SK-N-SH (cell line): ENCODE data around the gene ARRDC2.

Experiments used
- CHD2 ChIP-seq: fragments of 150-350 bp; IDR thresholded peaks from 2 replicates; pipeline ENCODE4 v1.6.1; 2018; ENCODE audit warnings: low read length; ENCODE audit not compliant: partially characterized antibody
- EP300 ChIP-seq, 2 experiments: IDR thresholded peaks; 2 replicates each; pipeline versions ENCODE4 v1.4.0 to v1.6.1; 2012; ENCODE audit warnings: borderline replicate concordance in 1 of 2, low read depth in 1 of 2, low read length in 1 of 2
- GABPA ChIP-seq: IDR thresholded peaks from 2 replicates; pipeline ENCODE4 v1.4.0; 2012; ENCODE audit warnings: low read depth, mild to moderate bottlenecking
- MXI1 ChIP-seq: IDR thresholded peaks from 2 replicates; pipeline ENCODE4 v1.6.1; 2012; ENCODE audit warnings: mild to moderate bottlenecking, low read depth, low read length, improper control_type of control experiment
- RAD21 ChIP-seq: IDR thresholded peaks from 2 replicates; pipeline ENCODE4 v1.6.1; 2012; ENCODE audit warnings: mild to moderate bottlenecking, low read length
- TF ChIP-seq, protein P1 (sequence below): fragments of 200-600 bp; sonication (generic); IDR thresholded peaks from 2 replicates; pipeline ENCODE4 v1.6.1; 2017; ENCODE audit warnings: antibody characterized with exemption, mild to moderate bottlenecking, moderate library complexity

DNA sequence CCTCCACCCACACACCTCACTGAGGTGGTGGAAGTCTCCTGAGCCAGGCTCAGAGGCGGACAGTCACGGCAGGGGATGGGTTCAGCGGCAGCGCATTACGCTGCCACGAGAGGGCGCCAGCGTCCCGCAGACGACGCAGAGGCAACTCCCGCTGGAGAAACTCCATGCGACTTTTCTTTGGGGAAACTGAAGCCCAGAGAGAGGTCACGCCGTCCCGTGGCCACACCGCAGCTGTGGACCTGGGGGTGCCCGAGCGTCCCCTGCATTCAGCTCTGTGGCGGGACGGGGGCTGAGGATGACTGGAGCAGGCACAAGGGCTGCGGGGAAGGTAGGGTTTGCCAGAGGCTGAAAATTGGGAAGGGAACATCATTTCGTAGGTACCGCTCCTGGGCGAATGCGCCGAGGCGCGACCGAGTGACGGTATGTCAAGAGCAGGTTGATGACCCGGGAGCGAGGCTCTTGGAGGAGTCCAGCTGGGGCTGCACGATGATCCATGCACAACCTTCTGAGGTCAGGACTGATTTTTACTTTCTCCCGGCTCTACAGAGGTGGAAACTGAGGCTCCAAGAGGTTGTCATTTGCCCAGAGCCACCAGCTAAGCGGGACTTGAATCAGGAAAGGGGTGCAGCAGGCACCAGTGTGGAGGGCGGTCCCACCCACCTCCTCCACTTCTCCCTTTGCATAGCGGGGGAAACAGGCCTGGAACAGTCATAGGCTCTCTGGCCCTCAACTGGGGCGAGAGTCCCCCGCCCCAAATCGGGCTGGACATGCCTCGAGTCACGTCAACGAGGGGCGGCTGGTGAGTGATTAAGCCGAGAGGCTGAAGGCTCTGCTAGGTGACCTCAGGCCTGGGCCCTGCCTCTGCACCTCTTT, 690 bp upstream of the ARRDC2 start:
- TF ChIP-seq, protein P1, sequence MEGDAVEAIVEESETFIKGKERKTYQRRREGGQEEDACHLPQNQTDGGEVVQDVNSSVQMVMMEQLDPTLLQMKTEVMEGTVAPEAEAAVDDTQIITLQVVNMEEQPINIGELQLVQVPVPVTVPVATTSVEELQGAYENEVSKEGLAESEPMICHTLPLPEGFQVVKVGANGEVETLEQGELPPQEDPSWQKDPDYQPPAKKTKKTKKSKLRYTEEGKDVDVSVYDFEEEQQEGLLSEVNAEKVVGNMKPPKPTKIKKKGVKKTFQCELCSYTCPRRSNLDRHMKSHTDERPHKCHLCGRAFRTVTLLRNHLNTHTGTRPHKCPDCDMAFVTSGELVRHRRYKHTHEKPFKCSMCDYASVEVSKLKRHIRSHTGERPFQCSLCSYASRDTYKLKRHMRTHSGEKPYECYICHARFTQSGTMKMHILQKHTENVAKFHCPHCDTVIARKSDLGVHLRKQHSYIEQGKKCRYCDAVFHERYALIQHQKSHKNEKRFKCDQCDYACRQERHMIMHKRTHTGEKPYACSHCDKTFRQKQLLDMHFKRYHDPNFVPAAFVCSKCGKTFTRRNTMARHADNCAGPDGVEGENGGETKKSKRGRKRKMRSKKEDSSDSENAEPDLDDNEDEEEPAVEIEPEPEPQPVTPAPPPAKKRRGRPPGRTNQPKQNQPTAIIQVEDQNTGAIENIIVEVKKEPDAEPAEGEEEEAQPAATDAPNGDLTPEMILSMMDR, result peak; percentile 88
- TF ChIP-seq RAD21, result peak; percentile 98
- no peak for TF ChIP-seq CHD2
- no peak for TF ChIP-seq EP300 (IDR thresholded peaks at IDR 0.05; ENCODE audit: borderline replicate concordance in 1 of 2, low read depth in 1 of 2, low read length in 1 of 2)
- peak; percentile 94 for TF ChIP-seq MXI1
- TF ChIP-seq GABPA, result no peak
